Measurements from ENCODE around the gene KLC3.

The KLC3 gene

GRCh38 chr19:45340232-45340898, at the start of gene KLC3:
Gene KLC3, plus strand, starts transcription at chr19:45340750. Its CDS starts 4,792 bp downstream, at chr19:45345542.
- Mint-ChIP-seq H3K36me3 (no peaks in the 10 kb centered on the region), H3K4me3 (peak within 1 kb of the TSS; percentile 46 to 67), H3K9me3 (no peaks in the 10 kb centered on the region), H3K27ac (peak within 1 kb of the TSS; percentile 70), H3K4me1 (peaks cover 6 to 12% of the 10 kb centered on the region in 2 donors), H3K27me3 (peaks cover 30 to 31% of the 10 kb centered on the region in 2 donors)
- ATAC-seq (replicated peaks) (peak in 1 of 2 donors; percentile 19), DNase-seq (no peak)

- no peak overlapping the region for H3K27ac Mint-ChIP-seq
- no peaks in the 10 kb centered on the region for H3K4me1 Mint-ChIP-seq
- DNase-seq: no peak
- peaks cover 4 to 5% of the 10 kb centered on the region in 2 donors for H3K9me3 Mint-ChIP-seq
- H3K4me3 Mint-ChIP-seq: no peak overlapping the region
- peaks cover 56 to 71% of the 10 kb centered on the region in 2 donors for H3K36me3 Mint-ChIP-seq
- H3K27me3 Mint-ChIP-seq: no peaks in the 10 kb centered on the region
- no peak for ATAC-seq (replicated peaks)
Measured at GRCh38 chr19:45291834-45292233, 48.7 kb upstream of the KLC3 start.

GRCh38 chr19:45293682-45294081, 46.9 kb upstream of the KLC3 start:
- no peaks in the 10 kb centered on the region for H3K4me1 Mint-ChIP-seq
- no peak overlapping the region for H3K27ac Mint-ChIP-seq
- H3K27me3 Mint-ChIP-seq: no peaks in the 10 kb centered on the region
- no peak for DNase-seq
- H3K9me3 Mint-ChIP-seq: peaks cover 4 to 5% of the 10 kb centered on the region in 2 donors
- no peak overlapping the region for H3K4me3 Mint-ChIP-seq
- peaks cover 63 to 76% of the 10 kb centered on the region in 2 donors for H3K36me3 Mint-ChIP-seq
- no peak for ATAC-seq (replicated peaks)

- Mint-ChIP-seq H3K9me3 (peaks cover 4 to 5% of the 10 kb centered on the region in 2 donors), H3K27ac (peak overlapping the region; percentile 71), H3K27me3 (no peaks in the 10 kb centered on the region), H3K36me3 (peaks cover 64 to 79% of the 10 kb centered on the region in 2 donors), H3K4me1 (no peaks in the 10 kb centered on the region), H3K4me3 (no peak overlapping the region)
- DNase-seq: no peak
- ATAC-seq (replicated peaks): no peak
Measured at GRCh38 chr19:45294291-45295029, 46.1 kb upstream of the KLC3 start.

- H3K27me3 Mint-ChIP-seq: no peaks in the 10 kb centered on the region
- no peak overlapping the region for H3K4me3 Mint-ChIP-seq
- DNase-seq (no peak), ATAC-seq (replicated peaks) (no peak)
- peaks cover 66 to 82% of the 10 kb centered on the region in 2 donors for H3K36me3 Mint-ChIP-seq
- H3K9me3 Mint-ChIP-seq: peaks cover 4 to 7% of the 10 kb centered on the region in 2 donors
- peaks cover 0 to 1% of the 10 kb centered on the region in 2 donors for H3K4me1 Mint-ChIP-seq
- H3K27ac Mint-ChIP-seq: no peak overlapping the region
Measured at GRCh38 chr19:45295873-45296272, 44.7 kb upstream of the KLC3 start.

GRCh38 chr19:45296355-45296754, 44.2 kb upstream of the KLC3 start:
- no peak overlapping the region for H3K4me3 Mint-ChIP-seq
- H3K27me3 Mint-ChIP-seq: no peaks in the 10 kb centered on the region
- peaks cover 4 to 7% of the 10 kb centered on the region in 2 donors for H3K9me3 Mint-ChIP-seq
- peaks cover 63 to 80% of the 10 kb centered on the region in 2 donors for H3K36me3 Mint-ChIP-seq
- ATAC-seq (replicated peaks): no peak
- DNase-seq: no peak
- no peak overlapping the region for H3K27ac Mint-ChIP-seq
- peaks cover 0 to 1% of the 10 kb centered on the region in 2 donors for H3K4me1 Mint-ChIP-seq

GRCh38 chr19:45297674-45298073, 42.9 kb upstream of the KLC3 start:
- Mint-ChIP-seq H3K4me3 (no peak overlapping the region), H3K27me3 (no peaks in the 10 kb centered on the region), H3K9me3 (peaks cover 4 to 6% of the 10 kb centered on the region in 2 donors), H3K36me3 (peaks cover 55 to 76% of the 10 kb centered on the region in 2 donors), H3K27ac (no peak overlapping the region), H3K4me1 (peaks cover 0 to 1% of the 10 kb centered on the region in 2 donors)
- ATAC-seq (replicated peaks): no peak
- no peak for DNase-seq

GRCh38 chr19:45298264-45298663, 42.3 kb upstream of the KLC3 start:
- Mint-ChIP-seq H3K9me3 (peaks cover 4 to 5% of the 10 kb centered on the region in 2 donors), H3K27ac (no peak overlapping the region), H3K4me1 (peaks cover 0 to 1% of the 10 kb centered on the region in 2 donors), H3K27me3 (no peaks in the 10 kb centered on the region), H3K4me3 (no peak overlapping the region), H3K36me3 (peaks cover 56 to 76% of the 10 kb centered on the region in 2 donors)
- ATAC-seq (replicated peaks): no peak
- no peak for DNase-seq

- H3K27ac Mint-ChIP-seq: no peak overlapping the region
- H3K27me3 Mint-ChIP-seq: no peaks in the 10 kb centered on the region
Measured at GRCh38 chr19:45299719-45300118, 40.8 kb upstream of the KLC3 start.

GRCh38 chr19:45302416-45302815, 38.1 kb upstream of the KLC3 start:
- peaks cover 0 to 12% of the 10 kb centered on the region in 2 donors for H3K4me1 Mint-ChIP-seq
- H3K27ac Mint-ChIP-seq: peak overlapping the region; percentile 53
- H3K9me3 Mint-ChIP-seq: peaks cover 6% of the 10 kb centered on the region in 2 donors
- ATAC-seq (replicated peaks) (no peak), DNase-seq (no peak)
- peaks cover 36 to 49% of the 10 kb centered on the region in 2 donors for H3K36me3 Mint-ChIP-seq
- H3K4me3 Mint-ChIP-seq: no peak overlapping the region
- peaks cover 0 to 2% of the 10 kb centered on the region in 2 donors for H3K27me3 Mint-ChIP-seq

More at GRCh38 chr19:45299719-45300118, 40.8 kb upstream of the KLC3 start:
- Mint-ChIP-seq H3K9me3 (peaks cover 5 to 9% of the 10 kb centered on the region in 2 donors), H3K4me3 (no peak overlapping the region), H3K36me3 (peaks cover 50 to 68% of the 10 kb centered on the region in 2 donors), H3K4me1 (peaks cover 0 to 4% of the 10 kb centered on the region in 2 donors)
- DNase-seq: no peak
- ATAC-seq (replicated peaks): no peak

- DNase-seq (no peak), ATAC-seq (replicated peaks) (no peak)
- Mint-ChIP-seq H3K27me3 (peaks cover 0 to 6% of the 10 kb centered on the region in 2 donors), H3K36me3 (peaks cover 34 to 43% of the 10 kb centered on the region in 2 donors), H3K4me3 (no peak overlapping the region), H3K4me1 (peaks cover 0 to 14% of the 10 kb centered on the region in 2 donors), H3K27ac (no peak overlapping the region), H3K9me3 (peaks cover 8% of the 10 kb centered on the region in 2 donors)
Measured at GRCh38 chr19:45303269-45304060, 37.1 kb upstream of the KLC3 start.

- Mint-ChIP-seq H3K36me3 (peaks cover 30 to 35% of the 10 kb centered on the region in 2 donors), H3K27me3 (peaks cover 0 to 6% of the 10 kb centered on the region in 2 donors), H3K27ac (no peak overlapping the region), H3K4me1 (peaks cover 0 to 15% of the 10 kb centered on the region in 2 donors), H3K9me3 (peaks cover 8 to 9% of the 10 kb centered on the region in 2 donors), H3K4me3 (no peak overlapping the region)
- DNase-seq: no peak
- ATAC-seq (replicated peaks): no peak
Measured at GRCh38 chr19:45304141-45304926, 36.2 kb upstream of the KLC3 start.

GRCh38 chr19:45305007-45305406, 35.5 kb upstream of the KLC3 start:
- peak in 1 of 2 donors; percentile 40 for ATAC-seq (replicated peaks)

More at GRCh38 chr19:45305007-45305406, 35.5 kb upstream of the KLC3 start:
- DNase-seq: no peak
- Mint-ChIP-seq H3K4me1 (peaks cover 0 to 15% of the 10 kb centered on the region in 2 donors), H3K9me3 (peaks cover 8 to 9% of the 10 kb centered on the region in 2 donors), H3K27ac (no peak overlapping the region), H3K36me3 (peaks cover 24 to 28% of the 10 kb centered on the region in 2 donors), H3K27me3 (peaks cover 0 to 6% of the 10 kb centered on the region in 2 donors), H3K4me3 (no peak overlapping the region)
